Breast epithelium (tissue), 4 donors: ENCODE results near the gene CLSTN2. TPM values are rescaled to one million over a fixed set of nuclear protein-coding genes. Genes with fewer than 3 reads are reported as not detected.

Experiments used
- DNase-seq, 2 donors: peaks; one replicate each; pipeline ENCODE4 v3.0.0-alpha.2; 2019; ENCODE audit warnings: low spot score in 2 of 2
- H3K27ac ChIP-seq, 2 donors: fragments of 200-600 bp; sonication (generic) in 1 of 2; one replicate each; pipeline ENCODE4 v1.5.1; 2016 to 2019; ENCODE audit warnings: mild to moderate bottlenecking in 1 of 2
- H3K27me3 ChIP-seq, 2 donors: fragments of 200-600 bp; sonication (generic) in 1 of 2; one replicate each; pipeline versions ENCODE4 v1.5.1 to v1.6.0; 2017 to 2019; ENCODE audit warnings: control low read depth in 1 of 2, mild to moderate bottlenecking in 1 of 2
- H3K36me3 ChIP-seq: fragments of 200-600 bp; one replicate; pipeline ENCODE4 v1.5.1; 2019
- H3K4me1 ChIP-seq, 2 donors: fragments of 200-600 bp; sonication (generic); one replicate each; pipeline ENCODE4 v1.5.1; 2016 to 2019; ENCODE audit warnings: control low read depth in 1 of 2
- H3K4me3 ChIP-seq, 3 donors: fragments of 200-600 bp; sonication (generic); 1 replicate in 2 of 3; 2 replicates in 1 of 3; pipeline ENCODE4 v1.5.1; 2016 to 2019; ENCODE audit warnings: mild to moderate bottlenecking in 3 of 3, moderate library complexity in 2 of 3
- H3K9me3 ChIP-seq, 2 donors: fragments of 200-600 bp; sonication (generic) in 1 of 2; one replicate each; pipeline ENCODE4 v1.5.1; 2016 to 2019; ENCODE audit warnings: control low read depth in 1 of 2
- POLR2A ChIP-seq: fragments of 450-650 bp; IDR thresholded peaks from one replicate; pipeline ENCODE4 v1.6.1; 2016; ENCODE audit warnings: antibody characterized with exemption, mild to moderate bottlenecking, moderate library complexity
- POLR2AphosphoS5 ChIP-seq, 3 donors: sonication (generic); formaldehyde crosslinking; IDR thresholded peaks; one replicate each; pipeline ENCODE4 v1.6.1; 2017; ENCODE audit warnings: antibody characterized with exemption in 3 of 3
- intact Hi-C: fragments of 100-400 bp; cut with DNase I; formaldehyde crosslinking; loops from one replicate; pipeline ENCODE4 v1.15.1; 2023; ENCODE audit warnings: low total_unique reads
- total RNA-seq, 3 donors: library from RNA; depleted of rRNA; stranded (reverse); fragments of >200 nt; gene quantifications; one replicate each; pipeline ENCODE4 v1.1.0, GENCODE V29; 2016
- TF ChIP-seq, protein P1 (sequence below), 3 donors: fragments of 450-650 bp; IDR thresholded peaks; one replicate each; pipeline ENCODE4 v1.5.1; 2016 to 2017; ENCODE audit warnings: antibody characterized with exemption in 3 of 3, mild to moderate bottlenecking in 3 of 3, moderate library complexity in 3 of 3

The CLSTN2 gene
- total RNA-seq, 3 donors from 2014 or later, result 15.5 to 75.5 (median 33.1) TPM

DNA sequence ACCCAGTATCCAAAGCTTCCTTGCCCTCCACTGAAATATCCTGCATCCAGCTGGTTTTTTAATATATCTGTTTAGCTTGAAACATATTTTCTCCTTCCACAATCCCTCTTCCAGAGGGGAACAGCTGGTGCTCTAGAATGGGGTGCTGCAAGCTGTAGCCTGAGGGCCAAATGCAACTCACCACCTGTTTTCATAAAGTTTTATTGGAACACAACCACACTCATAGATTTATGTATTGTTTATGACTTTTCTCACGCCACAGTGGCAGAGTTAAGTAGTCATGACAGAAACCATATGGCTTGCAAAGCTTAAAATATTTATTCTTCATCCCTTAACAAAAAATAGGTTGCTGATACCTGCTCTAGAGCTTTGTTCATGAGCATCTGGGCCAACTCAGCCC lies 298.7 kb downstream of the CLSTN2 start:
- Histone ChIP-seq H3K36me3 (no peaks in the 10 kb centered on the region), H3K9me3 (peaks cover 0 to 11% of the 10 kb centered on the region in 2 donors), H3K27me3 (no peaks in the 10 kb centered on the region), H3K4me3 (no peak overlapping the region), H3K4me1 (no peaks in the 10 kb centered on the region), H3K27ac (no peak overlapping the region)
- TF ChIP-seq, protein P1, sequence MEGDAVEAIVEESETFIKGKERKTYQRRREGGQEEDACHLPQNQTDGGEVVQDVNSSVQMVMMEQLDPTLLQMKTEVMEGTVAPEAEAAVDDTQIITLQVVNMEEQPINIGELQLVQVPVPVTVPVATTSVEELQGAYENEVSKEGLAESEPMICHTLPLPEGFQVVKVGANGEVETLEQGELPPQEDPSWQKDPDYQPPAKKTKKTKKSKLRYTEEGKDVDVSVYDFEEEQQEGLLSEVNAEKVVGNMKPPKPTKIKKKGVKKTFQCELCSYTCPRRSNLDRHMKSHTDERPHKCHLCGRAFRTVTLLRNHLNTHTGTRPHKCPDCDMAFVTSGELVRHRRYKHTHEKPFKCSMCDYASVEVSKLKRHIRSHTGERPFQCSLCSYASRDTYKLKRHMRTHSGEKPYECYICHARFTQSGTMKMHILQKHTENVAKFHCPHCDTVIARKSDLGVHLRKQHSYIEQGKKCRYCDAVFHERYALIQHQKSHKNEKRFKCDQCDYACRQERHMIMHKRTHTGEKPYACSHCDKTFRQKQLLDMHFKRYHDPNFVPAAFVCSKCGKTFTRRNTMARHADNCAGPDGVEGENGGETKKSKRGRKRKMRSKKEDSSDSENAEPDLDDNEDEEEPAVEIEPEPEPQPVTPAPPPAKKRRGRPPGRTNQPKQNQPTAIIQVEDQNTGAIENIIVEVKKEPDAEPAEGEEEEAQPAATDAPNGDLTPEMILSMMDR (IDR thresholded peaks at IDR 0.05), result no peak
- TF ChIP-seq POLR2A (no peak), POLR2AphosphoS5 (IDR thresholded peaks at IDR 0.05) (no peak)
- no peak for DNase-seq
- intact Hi-C loops, result no loop called here

- no peak for DNase-seq
- intact Hi-C loops, result no loop called here
- no peak overlapping the region for H3K27ac ChIP-seq
- no peak overlapping the region for H3K4me3 ChIP-seq
- peaks cover 0 to 8% of the 10 kb centered on the region in 2 donors for H3K9me3 ChIP-seq
- H3K36me3 ChIP-seq, result no peaks in the 10 kb centered on the region
- no peaks in the 10 kb centered on the region for H3K4me1 ChIP-seq
- TF ChIP-seq POLR2A (no peak), POLR2AphosphoS5 (IDR thresholded peaks at IDR 0.05) (no peak)
- TF ChIP-seq, protein P1 (IDR thresholded peaks at IDR 0.05), result no peak
- H3K27me3 ChIP-seq, result no peaks in the 10 kb centered on the region
Measured at GRCh38 chr3:140234256-140234655, 299.3 kb downstream of the CLSTN2 start.

DNA sequence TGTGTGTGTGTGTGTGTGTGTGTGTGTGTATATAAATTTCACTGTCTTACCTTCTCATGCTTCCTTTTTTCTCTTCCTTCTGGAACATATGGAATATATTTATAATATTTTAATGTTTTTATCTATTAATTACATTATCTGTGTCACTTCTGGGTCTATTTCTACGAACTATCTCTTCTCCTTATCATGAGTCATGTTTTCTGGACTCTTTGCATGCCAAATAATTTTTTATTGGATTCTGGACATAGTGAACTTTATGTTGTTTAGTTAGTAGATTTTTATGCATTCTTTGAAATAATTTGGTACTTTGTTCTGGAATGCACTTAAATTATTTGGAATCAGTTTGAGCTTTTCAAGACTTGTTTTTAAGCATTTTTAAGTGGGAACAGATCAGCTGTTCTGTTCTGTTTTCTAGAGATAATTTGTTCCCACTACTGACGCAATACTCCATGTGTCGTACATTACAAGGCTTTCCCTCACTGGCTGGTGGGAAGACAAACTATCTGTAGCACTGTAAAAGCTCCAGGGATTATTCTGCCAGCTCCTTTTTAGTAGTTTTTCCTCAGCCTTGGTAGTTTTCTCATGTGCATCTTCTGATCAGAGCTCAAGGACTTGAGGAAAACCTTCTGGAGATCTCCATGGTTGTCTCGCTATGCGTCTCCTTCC lies 302.0 kb downstream of the CLSTN2 start:
- TF ChIP-seq, protein P1 (IDR thresholded peaks at IDR 0.05), result no peak
- no peak for TF ChIP-seq POLR2A
- no peak for TF ChIP-seq POLR2AphosphoS5 (IDR thresholded peaks at IDR 0.05)
- peaks cover 0 to 8% of the 10 kb centered on the region in 2 donors for H3K9me3 ChIP-seq
- H3K36me3 ChIP-seq, result no peaks in the 10 kb centered on the region
- H3K4me1 ChIP-seq, result no peaks in the 10 kb centered on the region
- H3K4me3 ChIP-seq, result no peak overlapping the region
- H3K27me3 ChIP-seq, result no peaks in the 10 kb centered on the region
- DNase-seq, result no peak
- intact Hi-C loops, result no loop called here
- H3K27ac ChIP-seq, result no peak overlapping the region

- no peak overlapping the region for H3K4me3 ChIP-seq
- H3K9me3 ChIP-seq, result peaks cover 0 to 8% of the 10 kb centered on the region in 2 donors
- DNase-seq, result no peak
- H3K27me3 ChIP-seq, result no peaks in the 10 kb centered on the region
- no peaks in the 10 kb centered on the region for H3K36me3 ChIP-seq
- TF ChIP-seq POLR2A (no peak), POLR2AphosphoS5 (IDR thresholded peaks at IDR 0.05) (no peak)
- TF ChIP-seq, protein P1 (IDR thresholded peaks at IDR 0.05), result no peak
- no peak overlapping the region for H3K27ac ChIP-seq
- no peaks in the 10 kb centered on the region for H3K4me1 ChIP-seq
- intact Hi-C loops, result no loop called here
Measured at GRCh38 chr3:140238646-140239314, 303.8 kb downstream of the CLSTN2 start.

GRCh38 chr3:140242818-140243276 lies 307.9 kb downstream of the CLSTN2 start:
- H3K9me3 ChIP-seq, result no peaks in the 10 kb centered on the region
- no peak overlapping the region for H3K4me3 ChIP-seq
- H3K27ac ChIP-seq, result no peak overlapping the region
- TF ChIP-seq POLR2A, result no peak
- TF ChIP-seq POLR2AphosphoS5 (IDR thresholded peaks at IDR 0.05), result no peak
- TF ChIP-seq, protein P1 (IDR thresholded peaks at IDR 0.05), result no peak
- no peaks in the 10 kb centered on the region for H3K36me3 ChIP-seq
- no peaks in the 10 kb centered on the region for H3K27me3 ChIP-seq
- DNase-seq, result no peak
- intact Hi-C loops, result no loop called here
- H3K4me1 ChIP-seq, result no peaks in the 10 kb centered on the region
